IMR-90 (cell line): Measurements from ENCODE around the gene LRFN2. TPM values are rescaled to one million over a fixed set of nuclear protein-coding genes. Genes with fewer than 3 reads are reported as not detected.

Experiments used
- ATAC-seq: fragments of 200-7000 bp; cut with Tn5 transposase; 2 replicates; pipeline ENCODE4 v1.9.1; 2020; ENCODE audit warnings: low read depth, mild to moderate bottlenecking, moderate library complexity
- BruUV-seq: library from RNA; stranded (reverse); fragments of 400-500 nt; replicated peaks from 2 replicates; lab custom pipeline; 2021; lab: Mats Ljungman, UMichigan
- CTCF ChIA-PET: fragments of 300-600 bp; formaldehyde crosslinking; extraction: SDS; loops from one replicate; lab custom pipeline; 2021; ENCODE audit warnings: antibody characterized with exemption; lab: Yijun Ruan, JAX
- POLR2A ChIA-PET: fragments of 300-600 bp; sonication (Branson Sonifier 250); formaldehyde crosslinking; loops from one replicate; lab custom pipeline; 2022; ENCODE audit warnings: antibody characterized with exemption; ENCODE audit not compliant: unreplicated experiment; lab: Charles Lee
- DNase-seq: peaks from one replicate; pipeline ENCODE4 v3.0.0; 2013
- H2AFZ ChIP-seq: replicated peaks from 2 replicates; pipeline ENCODE3; 2013; ENCODE audit warnings: low read length, mild to moderate bottlenecking; ENCODE audit not compliant: poor library complexity
- H2AK5ac ChIP-seq: 2 replicates; pipeline ENCODE4 v1.6.1; 2013; ENCODE audit warnings: low read depth, low read length, inconsistent platforms
- H2AK9ac ChIP-seq: replicated peaks from 2 replicates; pipeline ENCODE3; 2013; ENCODE audit warnings: mild to moderate bottlenecking, low read depth, low read length, moderate library complexity; ENCODE audit not compliant: poor library complexity
- H2BK120ac ChIP-seq: 2 replicates; pipeline ENCODE4 v1.6.1; 2013; ENCODE audit warnings: low read depth, low read length, inconsistent platforms
- H2BK15ac ChIP-seq: 3 replicates; pipeline ENCODE4 v1.6.1; 2013; ENCODE audit warnings: low read depth, low read length, inconsistent platforms
- H2BK20ac ChIP-seq: 2 replicates; pipeline ENCODE4 v1.6.1; 2013; ENCODE audit warnings: low read depth, mild to moderate bottlenecking, inconsistent platforms, low read length, moderate library complexity
- H2BK5ac ChIP-seq: 2 replicates; pipeline ENCODE4 v1.6.1; 2013; ENCODE audit warnings: mild to moderate bottlenecking, low read depth, low read length, inconsistent platforms; ENCODE audit not compliant: poor library complexity, severe bottlenecking
- H3K14ac ChIP-seq: replicated peaks from 2 replicates; pipeline ENCODE4 v1.6.1; 2013; ENCODE audit warnings: low read depth, low read length, inconsistent platforms
- H3K18ac ChIP-seq: 2 replicates; pipeline ENCODE4 v1.6.1; 2013; ENCODE audit warnings: low read depth, low read length, control low read depth
- H3K23ac ChIP-seq: 2 replicates; pipeline ENCODE4 v1.6.1; 2013; ENCODE audit warnings: low read depth, low read length, inconsistent platforms
- H3K27ac ChIP-seq: 2 replicates; pipeline ENCODE4 v1.5.1; 2013; ENCODE audit warnings: mild to moderate bottlenecking, control low read depth, low read length; ENCODE audit not compliant: insufficient read depth
- H3K27me3 ChIP-seq: 2 replicates; pipeline ENCODE4 v1.6.1; 2013; ENCODE audit warnings: low read length; ENCODE audit not compliant: control insufficient read depth, insufficient read depth
- H3K36me3 ChIP-seq: 2 replicates; pipeline ENCODE4 v1.6.1; 2013; ENCODE audit warnings: low read length, mixed read lengths; ENCODE audit not compliant: control insufficient read depth, insufficient read depth
- H3K4ac ChIP-seq: 2 replicates; pipeline ENCODE4 v1.6.1; 2013; ENCODE audit warnings: low read depth, low read length, inconsistent platforms
- H3K4me1 ChIP-seq: 2 replicates; pipeline ENCODE4 v1.6.1; 2013; ENCODE audit warnings: low read length, mixed read lengths; ENCODE audit not compliant: control insufficient read depth, insufficient read depth
- H3K4me2 ChIP-seq: 2 replicates; pipeline ENCODE4 v1.6.1; 2013; ENCODE audit warnings: low read depth, mild to moderate bottlenecking, control low read depth, low read length, moderate library complexity
- H3K4me3 ChIP-seq: 2 replicates; pipeline ENCODE4 v1.5.1; 2013; ENCODE audit warnings: low read depth, mild to moderate bottlenecking, control low read depth, low read length, moderate library complexity; ENCODE audit not compliant: insufficient read depth
- H3K56ac ChIP-seq: 2 replicates; pipeline ENCODE4 v1.6.1; 2013; ENCODE audit warnings: low read length, inconsistent platforms; ENCODE audit not compliant: insufficient read depth; ENCODE audit errors: extremely low read depth
- H3K79me1 ChIP-seq, 2 experiments: 2 replicates each; pipeline ENCODE4 v1.6.1; 2013; ENCODE audit warnings: low read length in 2 of 2, inconsistent platforms in 1 of 2, low read depth in 1 of 2
- H3K9ac ChIP-seq: 2 replicates; pipeline ENCODE4 v1.6.1; 2013; ENCODE audit warnings: low read depth, low read length, control low read depth
- H3K9me1 ChIP-seq: 2 replicates; pipeline ENCODE4 v1.6.1; 2013; ENCODE audit warnings: low read length, inconsistent platforms; ENCODE audit not compliant: insufficient read depth
- H3K9me3 ChIP-seq: 2 replicates; pipeline ENCODE4 v1.6.1; 2013; ENCODE audit warnings: low read length; ENCODE audit not compliant: control insufficient read depth, insufficient read depth
- H4K20me1 ChIP-seq: 2 replicates; pipeline ENCODE4 v1.6.1; 2013; ENCODE audit warnings: low read length, inconsistent platforms; ENCODE audit not compliant: insufficient read depth
- H4K5ac ChIP-seq: 2 replicates; pipeline ENCODE4 v1.6.1; 2013; ENCODE audit warnings: mild to moderate bottlenecking, low read depth, low read length, control low read depth
- H4K8ac ChIP-seq, 2 experiments: 2 replicates each; pipeline ENCODE4 v1.6.1; 2013; ENCODE audit warnings: low read depth in 2 of 2, low read length in 2 of 2, control low read depth in 1 of 2, inconsistent platforms in 1 of 2
- H4K91ac ChIP-seq: 2 replicates; pipeline ENCODE4 v1.6.1; 2013; ENCODE audit warnings: low read depth, low read length, inconsistent platforms; ENCODE audit not compliant: insufficient read depth
- CHD1 ChIP-seq: IDR thresholded peaks from 2 replicates; pipeline ENCODE4 v1.6.1; 2012; ENCODE audit warnings: low read depth, low read length, improper control_type of control experiment
- FOS ChIP-seq: fragments of 150-350 bp; IDR thresholded peaks from 2 replicates; pipeline ENCODE4 v1.6.1; 2016; ENCODE audit warnings: low read depth, low read length
- MAZ ChIP-seq: IDR thresholded peaks from 2 replicates; pipeline ENCODE4 v1.6.1; 2012; ENCODE audit warnings: low read depth, mild to moderate bottlenecking, low read length, improper control_type of control experiment, moderate library complexity, borderline replicate concordance
- NFE2L2 ChIP-seq: fragments of 150-350 bp; IDR thresholded peaks from 2 replicates; pipeline ENCODE4 v1.6.1; 2016; ENCODE audit warnings: low read depth, mild to moderate bottlenecking, low read length
- RAD21 ChIP-seq: IDR thresholded peaks from 2 replicates; pipeline ENCODE4 v1.6.1; 2012; ENCODE audit warnings: low read length, improper control_type of control experiment
- WGBS, 2 experiments: methylation state at CpG; one replicate each; pipeline versions ENCODE4 v1.1.5 to v1.1.7; 2013; ENCODE audit warnings: missing lambda C conversion rate in 2 of 2; ENCODE audit not compliant: insufficient read length in 1 of 2; ENCODE audit errors: extremely low coverage in 2 of 2; 5-methylcytosine and 5-hydroxymethylcytosine counted together
- dilution Hi-C: fragments of 300-500 bp; cut with HindIII; formaldehyde crosslinking; loops from one replicate; pipeline ENCODE4 v1.14.3; 2018; ENCODE audit warnings: low sequenced_read_pairs; ENCODE audit not compliant: unreplicated experiment
- in situ Hi-C: fragments of 300-500 bp; cut with MboI; formaldehyde crosslinking; loops from 3 replicates; pipeline ENCODE4 v1.14.3; 2019; ENCODE audit warnings: low sequenced_read_pairs, inconsistent platforms, mixed read lengths
- intact Hi-C: fragments of 100-400 bp; cut with micrococcal nuclease; formaldehyde crosslinking; loops from 2 replicates; pipeline ENCODE4 v1.10.0; 2022
- polyA plus RNA-seq, 3 experiments: library from polyadenylated mRNA; depleted of rRNA; stranded (reverse); fragments of >200 nt; gene quantifications; 2 replicates each; pipeline ENCODE4 v1.2.3, GENCODE V29; 2012; ENCODE audit warnings: low replicate concordance in 1 of 3
- total RNA-seq: library from RNA; depleted of rRNA; stranded (reverse); fragments of >200 nt; gene quantifications from 2 replicates; pipeline ENCODE4 v1.2.3, GENCODE V29; 2012
- TF ChIP-seq, protein P1 (sequence below): conservative IDR thresholded peaks from 2 replicates; pipeline ENCODE4 v1.5.1; 2012; ENCODE audit warnings: mild to moderate bottlenecking, low read depth, low read length, improper control_type of control experiment
- TF ChIP-seq, protein P2 (sequence below): fragments of 150-350 bp; IDR thresholded peaks from 2 replicates; pipeline ENCODE4 v1.6.1; 2017; ENCODE audit warnings: mild to moderate bottlenecking, antibody characterized with exemption, low read length, low read depth

The LRFN2 gene
- total and polyA plus RNA-seq, 2 of the 4 experiments (the other 2 are of a cell fraction): not detected

DNA sequence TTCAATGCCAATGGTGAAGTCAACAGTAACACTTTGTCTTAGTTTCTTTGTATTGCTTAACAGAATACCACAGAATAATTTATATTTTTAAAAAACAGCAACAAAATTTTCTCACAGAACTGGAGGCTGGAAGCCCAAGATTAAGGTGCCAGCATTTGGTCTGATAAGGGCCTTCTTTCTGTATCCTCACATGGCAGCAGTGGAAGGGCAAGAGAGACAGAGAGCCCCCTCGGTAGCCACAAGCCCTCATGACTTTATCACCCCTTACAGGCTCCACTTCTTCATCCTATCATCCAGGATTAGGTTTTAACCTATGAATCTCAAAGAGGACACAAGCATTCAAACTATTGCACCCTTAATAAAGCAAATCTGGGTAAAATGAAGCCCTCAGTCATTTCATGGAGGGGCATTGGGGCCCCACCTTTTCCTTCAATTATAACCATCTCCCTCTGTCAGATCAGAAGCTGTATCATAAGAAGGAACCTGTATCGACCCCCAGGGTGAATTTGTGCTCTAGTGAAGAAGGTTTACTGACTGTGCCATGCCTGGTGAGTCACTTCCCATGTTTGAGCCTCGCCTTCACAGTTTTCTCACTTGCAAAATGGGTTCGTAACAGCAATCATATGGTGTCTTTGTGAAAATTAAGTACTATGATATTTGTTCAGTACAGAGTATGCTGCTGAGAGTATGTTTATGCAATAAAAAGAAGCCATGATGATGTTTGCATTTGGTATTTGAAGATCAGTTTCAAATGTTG lies 178.2 kb downstream of the LRFN2 start:
- Histone ChIP-seq H3K9me3 (no peaks in the 10 kb centered on the region), H3K9ac (no peak overlapping the region), H3K4ac (no peak overlapping the region), H2BK15ac (no peak overlapping the region), H3K4me3 (no peak overlapping the region), H3K4me1 (no peaks in the 10 kb centered on the region), H2AFZ (no peak overlapping the region), H2BK5ac (no peak overlapping the region), H3K23ac (no peak overlapping the region), H4K20me1 (no peaks in the 10 kb centered on the region), H3K27ac (no peak overlapping the region), H3K36me3 (no peaks in the 10 kb centered on the region), H2BK20ac (no peak overlapping the region), H3K56ac (no peak overlapping the region), H3K79me1 (no peaks in the 10 kb centered on the region), H4K5ac (no peak overlapping the region), H4K91ac (no peak overlapping the region), H2AK9ac (no peak overlapping the region), H3K14ac (no peak overlapping the region), H3K18ac (no peak overlapping the region), H2AK5ac (no peak overlapping the region), H2BK120ac (no peak overlapping the region), H3K9me1 (no peaks in the 10 kb centered on the region), H3K27me3 (no peaks in the 10 kb centered on the region), H3K4me2 (no peak overlapping the region), H4K8ac (no peak overlapping the region)
- ChIA-PET POLR2A (no interaction called here), CTCF (no interaction called here)
- no peak for ATAC-seq
- in situ Hi-C loops: no loop called here
- intact Hi-C loops: no loop called here
- no TSS peak for BruUV-seq
- no peak for TF ChIP-seq NFE2L2
- TF ChIP-seq, protein P1, sequence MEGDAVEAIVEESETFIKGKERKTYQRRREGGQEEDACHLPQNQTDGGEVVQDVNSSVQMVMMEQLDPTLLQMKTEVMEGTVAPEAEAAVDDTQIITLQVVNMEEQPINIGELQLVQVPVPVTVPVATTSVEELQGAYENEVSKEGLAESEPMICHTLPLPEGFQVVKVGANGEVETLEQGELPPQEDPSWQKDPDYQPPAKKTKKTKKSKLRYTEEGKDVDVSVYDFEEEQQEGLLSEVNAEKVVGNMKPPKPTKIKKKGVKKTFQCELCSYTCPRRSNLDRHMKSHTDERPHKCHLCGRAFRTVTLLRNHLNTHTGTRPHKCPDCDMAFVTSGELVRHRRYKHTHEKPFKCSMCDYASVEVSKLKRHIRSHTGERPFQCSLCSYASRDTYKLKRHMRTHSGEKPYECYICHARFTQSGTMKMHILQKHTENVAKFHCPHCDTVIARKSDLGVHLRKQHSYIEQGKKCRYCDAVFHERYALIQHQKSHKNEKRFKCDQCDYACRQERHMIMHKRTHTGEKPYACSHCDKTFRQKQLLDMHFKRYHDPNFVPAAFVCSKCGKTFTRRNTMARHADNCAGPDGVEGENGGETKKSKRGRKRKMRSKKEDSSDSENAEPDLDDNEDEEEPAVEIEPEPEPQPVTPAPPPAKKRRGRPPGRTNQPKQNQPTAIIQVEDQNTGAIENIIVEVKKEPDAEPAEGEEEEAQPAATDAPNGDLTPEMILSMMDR: no peak
- TF ChIP-seq MAZ: no peak
- TF ChIP-seq CHD1: no peak
- no peak for TF ChIP-seq FOS
- TF ChIP-seq, protein P2, sequence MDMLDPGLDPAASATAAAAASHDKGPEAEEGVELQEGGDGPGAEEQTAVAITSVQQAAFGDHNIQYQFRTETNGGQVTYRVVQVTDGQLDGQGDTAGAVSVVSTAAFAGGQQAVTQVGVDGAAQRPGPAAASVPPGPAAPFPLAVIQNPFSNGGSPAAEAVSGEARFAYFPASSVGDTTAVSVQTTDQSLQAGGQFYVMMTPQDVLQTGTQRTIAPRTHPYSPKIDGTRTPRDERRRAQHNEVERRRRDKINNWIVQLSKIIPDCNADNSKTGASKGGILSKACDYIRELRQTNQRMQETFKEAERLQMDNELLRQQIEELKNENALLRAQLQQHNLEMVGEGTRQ: no peak
- TF ChIP-seq RAD21: no peak
- WGBS, 2 experiments: no CpG with 5 or more reads among the region's 4 CpGs
- dilution Hi-C loops: no loop called here
- DNase-seq: no peak
